Measurements from ENCODE around the gene TMTC2. TPM values are rescaled to one million over a fixed set of nuclear protein-coding genes. Genes with fewer than 3 reads are reported as not detected.

TMTC2 gene
- total and polyA plus RNA-seq, 10 of the 15 experiments (the other 5 are each of a cell fraction or from before 2014, with no cell fraction given): 0.14 to 9.7 (median 1.2) TPM

GRCh38 chr12:83046019-83046418 is 359.3 kb downstream of the TMTC2 start (continued):
- TF ChIP-seq, protein P1, sequence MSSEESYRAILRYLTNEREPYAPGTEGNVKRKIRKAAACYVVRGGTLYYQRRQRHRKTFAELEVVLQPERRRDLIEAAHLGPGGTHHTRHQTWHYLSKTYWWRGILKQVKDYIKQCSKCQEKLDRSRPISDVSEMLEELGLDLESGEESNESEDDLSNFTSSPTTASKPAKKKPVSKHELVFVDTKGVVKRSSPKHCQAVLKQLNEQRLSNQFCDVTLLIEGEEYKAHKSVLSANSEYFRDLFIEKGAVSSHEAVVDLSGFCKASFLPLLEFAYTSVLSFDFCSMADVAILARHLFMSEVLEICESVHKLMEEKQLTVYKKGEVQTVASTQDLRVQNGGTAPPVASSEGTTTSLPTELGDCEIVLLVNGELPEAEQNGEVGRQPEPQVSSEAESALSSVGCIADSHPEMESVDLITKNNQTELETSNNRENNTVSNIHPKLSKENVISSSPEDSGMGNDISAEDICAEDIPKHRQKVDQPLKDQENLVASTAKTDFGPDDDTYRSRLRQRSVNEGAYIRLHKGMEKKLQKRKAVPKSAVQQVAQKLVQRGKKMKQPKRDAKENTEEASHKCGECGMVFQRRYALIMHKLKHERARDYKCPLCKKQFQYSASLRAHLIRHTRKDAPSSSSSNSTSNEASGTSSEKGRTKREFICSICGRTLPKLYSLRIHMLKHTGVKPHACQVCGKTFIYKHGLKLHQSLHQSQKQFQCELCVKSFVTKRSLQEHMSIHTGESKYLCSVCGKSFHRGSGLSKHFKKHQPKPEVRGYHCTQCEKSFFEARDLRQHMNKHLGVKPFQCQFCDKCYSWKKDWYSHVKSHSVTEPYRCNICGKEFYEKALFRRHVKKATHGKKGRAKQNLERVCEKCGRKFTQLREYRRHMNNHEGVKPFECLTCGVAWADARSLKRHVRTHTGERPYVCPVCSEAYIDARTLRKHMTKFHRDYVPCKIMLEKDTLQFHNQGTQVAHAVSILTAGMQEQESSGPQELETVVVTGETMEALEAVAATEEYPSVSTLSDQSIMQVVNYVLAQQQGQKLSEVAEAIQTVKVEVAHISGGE (CRISPR knock-in tag; IDR thresholded peaks at IDR 0.05): no peak
- no peak for TF ChIP-seq ZNF24 (IDR thresholded peaks at IDR 0.05)

DNA sequence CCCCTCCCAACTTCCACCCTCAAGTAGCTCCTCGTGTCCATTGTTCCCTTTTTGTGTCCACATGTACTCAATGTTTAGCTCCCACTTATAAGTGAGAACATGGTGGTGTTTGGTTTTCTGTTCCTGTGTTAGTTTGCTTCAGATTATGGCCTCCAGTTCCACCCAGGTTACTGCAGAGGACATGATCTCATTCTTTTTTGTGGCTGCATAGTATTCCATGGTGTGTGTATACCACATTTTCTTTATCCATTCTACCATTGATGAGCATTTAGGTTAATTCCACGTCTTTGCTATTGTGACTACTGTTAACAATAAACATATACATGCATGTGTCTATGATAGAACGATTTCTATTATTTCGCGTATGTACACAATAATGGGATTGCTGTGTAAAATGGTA is 362.6 kb downstream of the TMTC2 start:
- FAIRE-seq (no peak), DNase-seq (ENCODE audit: low read depth, low spot score) (no peak), ATAC-seq (no peak)
- RAD21 ChIA-PET (ENCODE audit: unreplicated experiment): no interaction called here
- no TSS peak for BruUV-seq (replicated peaks)
- CTCF ChIA-PET: interaction anchor here (0.5 kb wide), 1 partner anchor 77 kb away, joined by 3 read pairs; no protein-coding TSS in a partner anchor
- Histone ChIP-seq H2AFZ (ENCODE audit: control insufficient read depth, low read depth, low read length) (no peak overlapping the region), H3K79me2 (ENCODE audit: control insufficient read depth, insufficient read depth, low read length) (no peaks in the 10 kb centered on the region), H3K4me3 (no peak overlapping the region), H3K27me3 (replicated peaks in 1 of 2; ENCODE audit: control insufficient read depth in 2 of 2, insufficient read depth in 2 of 2, low read length in 1 of 2) (no peaks in the 10 kb centered on the region), H3K4me1 (ENCODE audit: control insufficient read depth, insufficient read depth, low read length) (no peaks in the 10 kb centered on the region), H3K27ac (ENCODE audit: control insufficient read depth, insufficient read depth) (no peak overlapping the region), H4K20me1 (ENCODE audit: control insufficient read depth, insufficient read depth) (no peaks in the 10 kb centered on the region), H3K4me2 (ENCODE audit: control insufficient read depth, insufficient read depth) (no peak overlapping the region), H3K9ac (ENCODE audit: control insufficient read depth, insufficient read depth, low read length) (no peak overlapping the region), H3K9me3 (replicated peaks; ENCODE audit: control insufficient read depth, insufficient read depth, low read length) (no peaks in the 10 kb centered on the region; the same call in 2 of the 3 replicates), H3K36me3 (ENCODE audit: control insufficient read depth in 2 of 2, insufficient read depth in 2 of 2, low read length in 1 of 2) (no peaks in the 10 kb centered on the region)
- in situ Hi-C loops (cut with MboI): no loop called here
- WGBS (ENCODE audit: insufficient coverage, insufficient replicate concordance, low lambda C conversion rate, missing lambda C conversion rate): 68% methylated on average over 5 of the region's 5 CpGs
- POLR2A ChIA-PET: no interaction called here
- intact Hi-C loops (cut with micrococcal nuclease; ENCODE audit: unreplicated experiment): no loop called here
- SMC1A ChIA-PET (ENCODE audit: uncharacterized antibody, unreplicated experiment): no interaction called here
- TF ChIP-seq EP300 (IDR thresholded peaks at IDR 0.05; ENCODE audit: borderline replicate concordance in 1 of 2, control insufficient read depth in 1 of 2, low read depth in 2 of 2, low read length in 2 of 2) (no peak), TCF7 (IDR thresholded peaks at IDR 0.05; ENCODE audit: borderline replicate concordance) (no peak), CEBPZ (IDR thresholded peaks at IDR 0.05; ENCODE audit: low read depth, low read length) (no peak), PML (IDR thresholded peaks at IDR 0.05; ENCODE audit: low read length) (no peak), ATF7 (IDR thresholded peaks at IDR 0.05; ENCODE audit: low read depth) (no peak), CBFB (IDR thresholded peaks at IDR 0.05; ENCODE audit: low read depth) (no peak), JUNB (IDR thresholded peaks at IDR 0.05) (no peak), SUZ12 (IDR thresholded peaks at IDR 0.05; ENCODE audit: unreplicated experiment) (no peak), TCF3 (IDR thresholded peaks at IDR 0.05; ENCODE audit: borderline replicate concordance, insufficient read depth, low read depth, low read length) (no peak), BCL11A (IDR thresholded peaks at IDR 0.05; ENCODE audit: low read depth, low read length) (no peak), SRF (IDR thresholded peaks at IDR 0.05; ENCODE audit: low read depth in 2 of 2, low read length in 2 of 2) (no peak), NBN (IDR thresholded peaks at IDR 0.05) (no peak)
- TF ChIP-seq, protein P2, sequence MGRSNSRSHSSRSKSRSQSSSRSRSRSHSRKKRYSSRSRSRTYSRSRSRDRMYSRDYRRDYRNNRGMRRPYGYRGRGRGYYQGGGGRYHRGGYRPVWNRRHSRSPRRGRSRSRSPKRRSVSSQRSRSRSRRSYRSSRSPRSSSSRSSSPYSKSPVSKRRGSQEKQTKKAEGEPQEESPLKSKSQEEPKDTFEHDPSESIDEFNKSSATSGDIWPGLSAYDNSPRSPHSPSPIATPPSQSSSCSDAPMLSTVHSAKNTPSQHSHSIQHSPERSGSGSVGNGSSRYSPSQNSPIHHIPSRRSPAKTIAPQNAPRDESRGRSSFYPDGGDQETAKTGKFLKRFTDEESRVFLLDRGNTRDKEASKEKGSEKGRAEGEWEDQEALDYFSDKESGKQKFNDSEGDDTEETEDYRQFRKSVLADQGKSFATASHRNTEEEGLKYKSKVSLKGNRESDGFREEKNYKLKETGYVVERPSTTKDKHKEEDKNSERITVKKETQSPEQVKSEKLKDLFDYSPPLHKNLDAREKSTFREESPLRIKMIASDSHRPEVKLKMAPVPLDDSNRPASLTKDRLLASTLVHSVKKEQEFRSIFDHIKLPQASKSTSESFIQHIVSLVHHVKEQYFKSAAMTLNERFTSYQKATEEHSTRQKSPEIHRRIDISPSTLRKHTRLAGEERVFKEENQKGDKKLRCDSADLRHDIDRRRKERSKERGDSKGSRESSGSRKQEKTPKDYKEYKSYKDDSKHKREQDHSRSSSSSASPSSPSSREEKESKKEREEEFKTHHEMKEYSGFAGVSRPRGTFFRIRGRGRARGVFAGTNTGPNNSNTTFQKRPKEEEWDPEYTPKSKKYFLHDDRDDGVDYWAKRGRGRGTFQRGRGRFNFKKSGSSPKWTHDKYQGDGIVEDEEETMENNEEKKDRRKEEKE (IDR thresholded peaks at IDR 0.05): no peak

Data from GM12878 (cell line).